ENCODE data around the gene VDR. TPM values are rescaled to one million over a fixed set of nuclear protein-coding genes. Genes with fewer than 3 reads are reported as not detected.

Gene VDR
- polyA plus RNA-seq, 1 donor (not counting 4 experiments of a cell fraction or from before 2014, with no cell fraction given), result 43.3 TPM

DNA sequence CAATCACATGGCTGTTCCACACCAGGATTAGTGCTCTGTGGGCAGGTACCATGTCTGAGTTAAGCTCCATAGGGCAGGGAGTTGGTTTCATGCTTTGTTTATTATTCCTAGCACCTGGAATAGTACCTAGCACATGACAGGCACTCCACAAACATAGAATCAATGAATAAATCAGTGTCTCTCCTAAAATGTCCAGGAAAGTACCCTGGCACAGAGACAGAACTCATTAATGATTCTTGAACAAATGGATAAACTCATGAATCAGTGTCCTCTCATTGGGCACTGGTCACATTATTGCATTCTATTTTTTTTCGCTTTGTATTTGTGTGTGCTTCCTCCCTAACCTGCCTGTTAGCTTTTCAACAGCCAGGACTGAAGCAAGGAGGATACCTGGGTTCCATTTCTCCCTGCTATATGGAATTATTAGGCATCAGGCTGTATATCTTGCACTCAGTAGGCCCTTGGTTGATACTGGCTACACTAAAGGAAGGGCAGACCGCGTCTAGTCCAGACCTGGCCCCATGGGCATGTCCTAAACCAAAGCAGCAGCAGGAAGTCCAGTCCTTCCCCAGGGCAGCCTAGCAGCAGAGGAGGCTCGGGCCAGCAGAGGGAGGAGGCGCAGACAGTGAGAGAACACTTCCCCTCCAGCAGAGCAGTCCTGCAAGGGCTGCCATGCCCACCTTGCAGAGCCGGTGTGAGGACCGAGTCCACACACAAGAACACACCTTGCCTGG is 103.5 kb downstream of the VDR start:
- H4K20me1 ChIP-seq (ENCODE audit: control insufficient read depth, extremely low read depth, insufficient read depth, low read length), result peaks cover 32% of the 10 kb centered on the region
- DNase-seq (ENCODE audit: low read depth, low spot score) (no peak), FAIRE-seq (no peak)
- no peaks in the 10 kb centered on the region for H3K27me3 ChIP-seq (ENCODE audit: control insufficient read depth, extremely low read depth, insufficient read depth, low read length)
- H3K36me3 ChIP-seq (ENCODE audit: control insufficient read depth in 2 of 2, extremely low read depth in 1 of 2, insufficient read depth in 2 of 2, low read length in 2 of 2), result peaks cover 34 to 42% of the 10 kb centered on the region in 2 experiments
- H3K27ac ChIP-seq (ENCODE audit: control insufficient read depth, insufficient read depth, low read length), result no peak overlapping the region
- no peaks in the 10 kb centered on the region for H3K9me3 ChIP-seq (ENCODE audit: control insufficient read depth, low read depth, low read length)
- H3K79me2 ChIP-seq (ENCODE audit: control insufficient read depth, insufficient read depth, low read length), result peaks cover 77% of the 10 kb centered on the region
- no peak overlapping the region for H3K4me3 ChIP-seq (ENCODE audit: control insufficient read depth in 2 of 3, extremely low read depth in 1 of 3, insufficient read depth in 2 of 3, low read depth in 1 of 3, low read length in 3 of 3)
- dilution Hi-C loops (cut with MboI; ENCODE audit: extremely low pct_ligation_motif_present, low sequenced_read_pairs), result no loop called here
- H3K9ac ChIP-seq (ENCODE audit: control insufficient read depth, extremely low read depth, insufficient read depth, low read length), result no peak overlapping the region
- TF ChIP-seq CTCF (optimal IDR thresholded peaks at IDR 0.05 in 1 of 3, IDR thresholded peaks at IDR 0.05 in 1 of 3, conservative IDR thresholded peaks at IDR 0.05 in 1 of 3; ENCODE audit: extremely low read depth in 1 of 3, insufficient read depth in 2 of 3, low read length in 3 of 3) (no peak), EZH2 (IDR thresholded peaks at IDR 0.05; ENCODE audit: low read length) (no peak)
- H3K4me1 ChIP-seq (ENCODE audit: control insufficient read depth, extremely low read depth, insufficient read depth, low read length), result no peaks in the 10 kb centered on the region
- peaks cover 2% of the 10 kb centered on the region for H3K9me1 ChIP-seq (ENCODE audit: control insufficient read depth, extremely low read depth, insufficient read depth, low read length)
- H2AFZ ChIP-seq (ENCODE audit: control insufficient read depth, low read length), result no peak overlapping the region
- no peak overlapping the region for H3K4me2 ChIP-seq (ENCODE audit: control insufficient read depth, extremely low read depth, insufficient read depth, low read depth, low read length)

GRCh38 chr12:47800582-47800981 is 104.2 kb downstream of the VDR start:
- dilution Hi-C loops (cut with MboI; ENCODE audit: extremely low pct_ligation_motif_present, low sequenced_read_pairs), result no loop called here
- no peak for FAIRE-seq
- peaks cover 29 to 45% of the 10 kb centered on the region in 2 experiments for H3K36me3 ChIP-seq (ENCODE audit: control insufficient read depth in 2 of 2, extremely low read depth in 1 of 2, insufficient read depth in 2 of 2, low read length in 2 of 2)

More at GRCh38 chr12:47800582-47800981, 104.2 kb downstream of the VDR start:
- H2AFZ ChIP-seq (ENCODE audit: control insufficient read depth, low read length), result no peak overlapping the region
- H4K20me1 ChIP-seq (ENCODE audit: control insufficient read depth, extremely low read depth, insufficient read depth, low read length), result peaks cover 30% of the 10 kb centered on the region
- H3K79me2 ChIP-seq (ENCODE audit: control insufficient read depth, insufficient read depth, low read length), result peaks cover 70% of the 10 kb centered on the region
- no peak for TF ChIP-seq EZH2 (IDR thresholded peaks at IDR 0.05; ENCODE audit: low read length)
- TF ChIP-seq CTCF (optimal IDR thresholded peaks at IDR 0.05 in 1 of 3, IDR thresholded peaks at IDR 0.05 in 1 of 3, conservative IDR thresholded peaks at IDR 0.05 in 1 of 3; ENCODE audit: extremely low read depth in 1 of 3, insufficient read depth in 2 of 3, low read length in 3 of 3), result no peak
- no peak overlapping the region for H3K9ac ChIP-seq (ENCODE audit: control insufficient read depth, extremely low read depth, insufficient read depth, low read length)
- H3K9me3 ChIP-seq (ENCODE audit: control insufficient read depth, low read depth, low read length), result no peaks in the 10 kb centered on the region
- no peak overlapping the region for H3K4me3 ChIP-seq (ENCODE audit: control insufficient read depth in 2 of 3, extremely low read depth in 1 of 3, insufficient read depth in 2 of 3, low read depth in 1 of 3, low read length in 3 of 3)
- H3K9me1 ChIP-seq (ENCODE audit: control insufficient read depth, extremely low read depth, insufficient read depth, low read length), result peaks cover 2% of the 10 kb centered on the region
- no peak overlapping the region for H3K27ac ChIP-seq (ENCODE audit: control insufficient read depth, insufficient read depth, low read length)
- no peaks in the 10 kb centered on the region for H3K27me3 ChIP-seq (ENCODE audit: control insufficient read depth, extremely low read depth, insufficient read depth, low read length)
- no peak overlapping the region for H3K4me2 ChIP-seq (ENCODE audit: control insufficient read depth, extremely low read depth, insufficient read depth, low read depth, low read length)
- no peak for DNase-seq (ENCODE audit: low read depth, low spot score)
- no peaks in the 10 kb centered on the region for H3K4me1 ChIP-seq (ENCODE audit: control insufficient read depth, extremely low read depth, insufficient read depth, low read length)
